Keratinocyte (primary cell): ENCODE data around the gene CD72.

Experiments used
- CTCF ChIP-seq, 3 experiments: IDR thresholded peaks in 1 of 3; conservative IDR thresholded peaks in 1 of 3; optimal IDR thresholded peaks in 1 of 3; 2 replicates in 2 of 3; 3 replicates in 1 of 3; pipeline versions ENCODE3 to v1.5.1; 2011; ENCODE audit warnings: low read length in 3 of 3, mild to moderate bottlenecking in 3 of 3, moderate library complexity in 2 of 3, control low read depth in 1 of 3, inconsistent platforms in 1 of 3; ENCODE audit not compliant: insufficient read depth in 2 of 3; ENCODE audit errors: extremely low read depth in 1 of 3
- EZH2 ChIP-seq: IDR thresholded peaks from one replicate; pipeline ENCODE4 v1.6.1; 2012; ENCODE audit warnings: inconsistent platforms, mild to moderate bottlenecking, low read length, moderate library complexity

DNA sequence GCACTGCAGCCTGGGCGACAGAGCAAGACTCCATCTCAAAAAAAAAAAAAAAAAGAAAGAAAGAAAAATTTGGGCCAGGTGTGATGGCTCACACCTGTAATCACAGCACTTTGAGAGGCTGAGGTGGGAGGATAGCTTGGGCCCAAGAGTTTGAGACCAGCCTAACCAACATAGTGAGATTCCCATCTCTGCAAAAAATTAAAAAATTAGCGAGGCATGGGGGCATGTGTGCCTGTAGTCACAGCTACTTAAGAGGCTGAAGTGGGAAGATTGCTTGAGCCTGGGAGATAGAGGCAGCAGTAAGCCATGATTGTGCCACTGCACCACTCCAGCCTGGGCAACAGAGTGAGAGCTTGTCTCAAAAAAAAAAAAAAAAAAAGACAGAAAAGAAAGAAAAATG, 35.4 kb upstream of the CD72 start:
- TF ChIP-seq CTCF (optimal IDR thresholded peaks at IDR 0.05 in 1 of 3, IDR thresholded peaks at IDR 0.05 in 1 of 3, conservative IDR thresholded peaks at IDR 0.05 in 1 of 3; ENCODE audit: extremely low read depth in 1 of 3, insufficient read depth in 2 of 3, low read length in 3 of 3) = no peak
- no peak for TF ChIP-seq EZH2
